WTC11 (cell line): ENCODE results near the gene USP4.

Source experiments
- ETV6 ChIP-seq: sonication (generic); formaldehyde crosslinking; IDR thresholded peaks from 2 replicates; pipeline ENCODE4 v1.8.1; 2022; ENCODE audit warnings: mild to moderate bottlenecking, missing genetic modification reagents
- TCF7 ChIP-seq: sonication (generic); formaldehyde crosslinking; IDR thresholded peaks from 2 replicates; pipeline ENCODE4 v1.8.0; 2022; ENCODE audit warnings: mild to moderate bottlenecking, low read depth, missing genetic modification reagents, moderate library complexity
- TP53 ChIP-seq: sonication (generic); formaldehyde crosslinking; IDR thresholded peaks from 2 replicates; pipeline ENCODE4 v1.8.1; 2023; ENCODE audit warnings: mild to moderate bottlenecking, missing genetic modification reagents
- TF ChIP-seq, protein P1 (sequence below): fragments of 200-600 bp; IDR thresholded peaks from 2 replicates; pipeline ENCODE4 v1.8.0; 2022; ENCODE audit warnings: antibody characterized with exemption
- TF ChIP-seq, protein P2 (sequence below): sonication (generic); formaldehyde crosslinking; conservative IDR thresholded peaks from 2 replicates; pipeline ENCODE4 v1.8.1; 2022; ENCODE audit warnings: mild to moderate bottlenecking, missing genetic modification reagents
- TF ChIP-seq, protein P3 (sequence below): sonication (generic); formaldehyde crosslinking; IDR thresholded peaks from 2 replicates; pipeline ENCODE4 v1.8.1; 2022; ENCODE audit warnings: mild to moderate bottlenecking, moderate library complexity, missing genetic modification reagents
- TF ChIP-seq, protein P4 (sequence below): sonication (generic); formaldehyde crosslinking; IDR thresholded peaks from 2 replicates; pipeline ENCODE4 v1.8.0; 2022; ENCODE audit warnings: mild to moderate bottlenecking, missing genetic modification reagents
- TF ChIP-seq, protein P5 (sequence below): sonication (generic); formaldehyde crosslinking; IDR thresholded peaks from 2 replicates; pipeline ENCODE4 v1.8.1; 2023; ENCODE audit warnings: mild to moderate bottlenecking, missing genetic modification reagents

DNA sequence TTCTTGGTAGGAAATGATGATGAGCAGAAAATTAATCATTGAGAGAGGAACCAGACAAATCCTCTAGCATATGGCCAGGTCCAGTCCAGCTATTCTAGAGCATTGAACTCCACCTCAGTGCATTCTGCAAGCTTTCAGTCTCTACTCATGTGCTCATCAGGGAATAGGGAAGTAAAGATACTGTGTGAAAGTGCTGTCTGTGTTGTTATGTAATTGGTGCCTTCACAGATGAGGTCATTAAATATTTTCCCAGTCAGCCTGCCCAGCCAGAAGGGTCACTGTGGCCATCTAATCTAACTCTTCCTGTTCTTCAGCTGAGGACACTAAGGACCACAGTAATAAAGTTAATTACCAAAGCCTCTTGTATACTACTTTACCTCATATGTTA, 91.0 kb downstream of the USP4 start:
- TF ChIP-seq, protein P1, sequence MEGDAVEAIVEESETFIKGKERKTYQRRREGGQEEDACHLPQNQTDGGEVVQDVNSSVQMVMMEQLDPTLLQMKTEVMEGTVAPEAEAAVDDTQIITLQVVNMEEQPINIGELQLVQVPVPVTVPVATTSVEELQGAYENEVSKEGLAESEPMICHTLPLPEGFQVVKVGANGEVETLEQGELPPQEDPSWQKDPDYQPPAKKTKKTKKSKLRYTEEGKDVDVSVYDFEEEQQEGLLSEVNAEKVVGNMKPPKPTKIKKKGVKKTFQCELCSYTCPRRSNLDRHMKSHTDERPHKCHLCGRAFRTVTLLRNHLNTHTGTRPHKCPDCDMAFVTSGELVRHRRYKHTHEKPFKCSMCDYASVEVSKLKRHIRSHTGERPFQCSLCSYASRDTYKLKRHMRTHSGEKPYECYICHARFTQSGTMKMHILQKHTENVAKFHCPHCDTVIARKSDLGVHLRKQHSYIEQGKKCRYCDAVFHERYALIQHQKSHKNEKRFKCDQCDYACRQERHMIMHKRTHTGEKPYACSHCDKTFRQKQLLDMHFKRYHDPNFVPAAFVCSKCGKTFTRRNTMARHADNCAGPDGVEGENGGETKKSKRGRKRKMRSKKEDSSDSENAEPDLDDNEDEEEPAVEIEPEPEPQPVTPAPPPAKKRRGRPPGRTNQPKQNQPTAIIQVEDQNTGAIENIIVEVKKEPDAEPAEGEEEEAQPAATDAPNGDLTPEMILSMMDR: no peak
- TF ChIP-seq, protein P2, sequence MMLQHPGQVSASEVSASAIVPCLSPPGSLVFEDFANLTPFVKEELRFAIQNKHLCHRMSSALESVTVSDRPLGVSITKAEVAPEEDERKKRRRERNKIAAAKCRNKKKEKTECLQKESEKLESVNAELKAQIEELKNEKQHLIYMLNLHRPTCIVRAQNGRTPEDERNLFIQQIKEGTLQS (CRISPR knock-in tag): no peak
- TF ChIP-seq TCF7 (CRISPR knock-in tag) (no peak), ETV6 (CRISPR knock-in tag) (no peak), TP53 (CRISPR knock-in tag) (no peak)
- TF ChIP-seq, protein P3, sequence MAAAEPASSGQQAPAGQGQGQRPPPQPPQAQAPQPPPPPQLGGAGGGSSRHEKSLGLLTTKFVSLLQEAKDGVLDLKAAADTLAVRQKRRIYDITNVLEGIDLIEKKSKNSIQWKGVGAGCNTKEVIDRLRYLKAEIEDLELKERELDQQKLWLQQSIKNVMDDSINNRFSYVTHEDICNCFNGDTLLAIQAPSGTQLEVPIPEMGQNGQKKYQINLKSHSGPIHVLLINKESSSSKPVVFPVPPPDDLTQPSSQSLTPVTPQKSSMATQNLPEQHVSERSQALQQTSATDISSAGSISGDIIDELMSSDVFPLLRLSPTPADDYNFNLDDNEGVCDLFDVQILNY (CRISPR knock-in tag): no peak
- TF ChIP-seq, protein P4, sequence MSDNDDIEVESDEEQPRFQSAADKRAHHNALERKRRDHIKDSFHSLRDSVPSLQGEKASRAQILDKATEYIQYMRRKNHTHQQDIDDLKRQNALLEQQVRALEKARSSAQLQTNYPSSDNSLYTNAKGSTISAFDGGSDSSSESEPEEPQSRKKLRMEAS: no peak
- TF ChIP-seq, protein P5, sequence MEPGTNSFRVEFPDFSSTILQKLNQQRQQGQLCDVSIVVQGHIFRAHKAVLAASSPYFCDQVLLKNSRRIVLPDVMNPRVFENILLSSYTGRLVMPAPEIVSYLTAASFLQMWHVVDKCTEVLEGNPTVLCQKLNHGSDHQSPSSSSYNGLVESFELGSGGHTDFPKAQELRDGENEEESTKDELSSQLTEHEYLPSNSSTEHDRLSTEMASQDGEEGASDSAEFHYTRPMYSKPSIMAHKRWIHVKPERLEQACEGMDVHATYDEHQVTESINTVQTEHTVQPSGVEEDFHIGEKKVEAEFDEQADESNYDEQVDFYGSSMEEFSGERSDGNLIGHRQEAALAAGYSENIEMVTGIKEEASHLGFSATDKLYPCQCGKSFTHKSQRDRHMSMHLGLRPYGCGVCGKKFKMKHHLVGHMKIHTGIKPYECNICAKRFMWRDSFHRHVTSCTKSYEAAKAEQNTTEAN (CRISPR knock-in tag): no peak
